HG03565 (cell line): ENCODE data around the gene TBC1D14.
A peak's percentile ranks its signal among the peaks of the same experiment; 100 is the strongest.
"Not testable (repeated sequence)": the region's sequence is repeated elsewhere in the genome, so short reads cannot be mapped to it uniquely, and the experiment has no call there.

ENCODE experiments used
- ATAC-seq: cut with Tn5 transposase; IDR thresholded peaks from one replicate; pipeline ENCODE4 v1.9.1; 2021; ENCODE audit warnings: mild to moderate bottlenecking, moderate library complexity; ENCODE audit not compliant: unreplicated experiment

Gene TBC1D14

GRCh38 chr4:6969826-6970800 lies 60.5 kb downstream of the TBC1D14 start:
- peak; percentile 83 for ATAC-seq

- no peak for ATAC-seq
These were observed 62.1 kb downstream of the TBC1D14 start for GRCh38 chr4:6971536-6972374.

GRCh38 chr4:6972375-6972650 lies 62.7 kb downstream of the TBC1D14 start:
- no peak for ATAC-seq

GRCh38 chr4:6972911-6973310 lies 63.3 kb downstream of the TBC1D14 start:
- ATAC-seq: no peak

- no peak for ATAC-seq
These were observed 64.7 kb downstream of the TBC1D14 start for GRCh38 chr4:6974138-6974848.

- ATAC-seq: not testable (repeated sequence)
These were observed 68.2 kb downstream of the TBC1D14 start for GRCh38 chr4:6977846-6978245.

GRCh38 chr4:6983544-6984142 lies 74.0 kb downstream of the TBC1D14 start:
- ATAC-seq: no peak

GRCh38 chr4:6984612-6985425 lies 75.2 kb downstream of the TBC1D14 start:
- ATAC-seq: no peak

GRCh38 chr4:6986072-6986780 lies 76.6 kb downstream of the TBC1D14 start:
- peak; percentile 28 for ATAC-seq

- ATAC-seq: peak; percentile 66
These were observed 77.4 kb downstream of the TBC1D14 start for GRCh38 chr4:6986781-6987587.

- no peak for ATAC-seq
These were observed 77.9 kb downstream of the TBC1D14 start for GRCh38 chr4:6987588-6987961.

GRCh38 chr4:6988016-6988715 lies 78.5 kb downstream of the TBC1D14 start:
- ATAC-seq: no peak

- ATAC-seq: no peak
These were observed 79.8 kb downstream of the TBC1D14 start for GRCh38 chr4:6989331-6989923.

GRCh38 chr4:6990661-6991060 lies 81.0 kb downstream of the TBC1D14 start:
- no peak for ATAC-seq

GRCh38 chr4:6991249-6991648 lies 81.6 kb downstream of the TBC1D14 start:
- ATAC-seq: no peak

GRCh38 chr4:6991771-6992557 lies 82.3 kb downstream of the TBC1D14 start:
- ATAC-seq: no peak
